ENCODE data around the gene USP40.
A peak's percentile ranks its signal among the peaks of the same experiment; 100 is the strongest.

Gene USP40

GRCh38 chr2:233474308-233475160 is 92.0 kb downstream of the USP40 start:
- DNase-seq = no peak

GRCh38 chr2:233473878-233474277 is 92.7 kb downstream of the USP40 start:
- DNase-seq = no peak

GRCh38 chr2:233473386-233473791 is 93.2 kb downstream of the USP40 start:
- no peak for DNase-seq

- no peak for DNase-seq
Observed at GRCh38 chr2:233471291-233472035, 95.1 kb downstream of the USP40 start.

- DNase-seq = no peak
Observed at GRCh38 chr2:233470839-233471238, 95.7 kb downstream of the USP40 start.

GRCh38 chr2:233470011-233470687 is 96.4 kb downstream of the USP40 start:
- no peak for DNase-seq

GRCh38 chr2:233469261-233470010 is 97.1 kb downstream of the USP40 start:
- DNase-seq = no peak

- no peak for DNase-seq
Observed at GRCh38 chr2:233468741-233469110, 97.9 kb downstream of the USP40 start.

- DNase-seq = no peak
Observed at GRCh38 chr2:233468047-233468740, 98.4 kb downstream of the USP40 start.

- no peak for DNase-seq
Observed at GRCh38 chr2:233466991-233467603, 99.5 kb downstream of the USP40 start.

- DNase-seq = no peak
Observed at GRCh38 chr2:233464531-233465240, 101.9 kb downstream of the USP40 start.

- DNase-seq = no peak
Observed at GRCh38 chr2:233464056-233464455, 102.5 kb downstream of the USP40 start.

- no peak for DNase-seq
Observed at GRCh38 chr2:233463586-233463985, 103.0 kb downstream of the USP40 start.

- DNase-seq = no peak
Observed at GRCh38 chr2:233462826-233463470, 103.6 kb downstream of the USP40 start.

GRCh38 chr2:233462202-233462785 is 104.3 kb downstream of the USP40 start:
- no peak for DNase-seq

- no peak for DNase-seq
Observed at GRCh38 chr2:233461481-233461891, 105.1 kb downstream of the USP40 start.

GRCh38 chr2:233460726-233461441 is 105.7 kb downstream of the USP40 start:
- DNase-seq = peak; percentile 13

- no peak for DNase-seq
Observed at GRCh38 chr2:233459426-233459825, 107.2 kb downstream of the USP40 start.

GRCh38 chr2:233458826-233459225 is 107.8 kb downstream of the USP40 start:
- DNase-seq = no peak

Data from NCI-H510A (cell line).